Lung (tissue), 12 donors: Measurements from ENCODE around the gene TOR4A. TPM values are rescaled to one million over a fixed set of nuclear protein-coding genes. Genes with fewer than 3 reads are reported as not detected.

Experiments
- ATAC-seq: fragments of 200-7000 bp; cut with Tn5 transposase; one replicate; pipeline ENCODE4 v1.9.1; 2020; ENCODE audit warnings: moderate number of reproducible peaks; ENCODE audit not compliant: insufficient read depth, low FRiP score
- DNase-seq, 3 donors: peaks; one replicate each; pipeline ENCODE4 v3.0.0-alpha.2; 2013 to 2017
- H3K27ac ChIP-seq, 2 donors: one replicate each; pipeline ENCODE4 v1.5.1; 2013; ENCODE audit warnings: mild to moderate bottlenecking in 2 of 2, moderate library complexity in 2 of 2, control low read depth in 1 of 2, inconsistent platforms in 1 of 2, low read depth in 1 of 2, low read length in 1 of 2
- H3K27me3 ChIP-seq, 3 donors: one replicate each; pipeline ENCODE4 v1.5.1; 2013; ENCODE audit warnings: low read length in 2 of 3; ENCODE audit not compliant: control insufficient read depth in 3 of 3, insufficient read depth in 3 of 3
- H3K36me3 ChIP-seq, 4 donors: one replicate each; pipeline ENCODE4 v1.5.1; 2013; ENCODE audit warnings: low read length in 4 of 4, mild to moderate bottlenecking in 1 of 4, moderate library complexity in 1 of 4; ENCODE audit not compliant: control insufficient read depth in 4 of 4, insufficient read depth in 4 of 4
- H3K4me1 ChIP-seq, 5 donors: one replicate each; pipeline ENCODE4 v1.5.1; 2013; ENCODE audit warnings: low read length in 5 of 5, mild to moderate bottlenecking in 2 of 5, moderate library complexity in 1 of 5; ENCODE audit not compliant: control insufficient read depth in 5 of 5, insufficient read depth in 5 of 5
- H3K4me3 ChIP-seq: one replicate; pipeline ENCODE4 v1.5.1; 2013; ENCODE audit warnings: mild to moderate bottlenecking, control low read depth, moderate library complexity
- H3K9ac ChIP-seq, 2 donors: one replicate each; pipeline ENCODE4 v1.5.1; 2013; ENCODE audit warnings: low read length in 2 of 2, control low read depth in 1 of 2; ENCODE audit not compliant: insufficient read depth in 1 of 2
- H3K9me3 ChIP-seq, 4 donors: one replicate each; pipeline ENCODE4 v1.5.1; 2013; ENCODE audit warnings: low read length in 3 of 4, mild to moderate bottlenecking in 1 of 4, moderate library complexity in 1 of 4; ENCODE audit not compliant: control insufficient read depth in 4 of 4, insufficient read depth in 3 of 4
- CTCF ChIP-seq: IDR thresholded peaks from 2 replicates; pipeline ENCODE4 v1.5.1; 2012; ENCODE audit warnings: mild to moderate bottlenecking; ENCODE audit errors: control extremely low read depth, extremely low read depth
- WGBS, 2 donors: extraction: QIAGEN DNeasy Blood & Tissue Kit; methylation state at CpG; one replicate each; pipeline ENCODE4 v1.1.7; 2013; 5-methylcytosine and 5-hydroxymethylcytosine counted together
- polyA plus RNA-seq, 2 donors: library from polyadenylated mRNA; stranded (reverse); fragments of 200-250 nt; gene quantifications; one replicate each; pipeline ENCODE4 v1.2.1, GENCODE V29; 2013
- total RNA-seq, 2 donors: library from RNA; depleted of rRNA in 1 of 2; stranded (reverse); fragments of >200 nt in 1 of 2; gene quantifications; one replicate each; pipeline ENCODE4 v1.2.1, GENCODE V29; 2014 to 2021
- donor health status: control.
- donor health status: control.
- donor health status: Bipolar disorder and iron deficiency.
- donor health status: healthy.
- donor health status: DM: yes; HTN: yes; CAD: no.

Gene TOR4A
- total and polyA plus RNA-seq, 4 donors, result 9.6 to 42.5 (median 20.7) TPM

DNA sequence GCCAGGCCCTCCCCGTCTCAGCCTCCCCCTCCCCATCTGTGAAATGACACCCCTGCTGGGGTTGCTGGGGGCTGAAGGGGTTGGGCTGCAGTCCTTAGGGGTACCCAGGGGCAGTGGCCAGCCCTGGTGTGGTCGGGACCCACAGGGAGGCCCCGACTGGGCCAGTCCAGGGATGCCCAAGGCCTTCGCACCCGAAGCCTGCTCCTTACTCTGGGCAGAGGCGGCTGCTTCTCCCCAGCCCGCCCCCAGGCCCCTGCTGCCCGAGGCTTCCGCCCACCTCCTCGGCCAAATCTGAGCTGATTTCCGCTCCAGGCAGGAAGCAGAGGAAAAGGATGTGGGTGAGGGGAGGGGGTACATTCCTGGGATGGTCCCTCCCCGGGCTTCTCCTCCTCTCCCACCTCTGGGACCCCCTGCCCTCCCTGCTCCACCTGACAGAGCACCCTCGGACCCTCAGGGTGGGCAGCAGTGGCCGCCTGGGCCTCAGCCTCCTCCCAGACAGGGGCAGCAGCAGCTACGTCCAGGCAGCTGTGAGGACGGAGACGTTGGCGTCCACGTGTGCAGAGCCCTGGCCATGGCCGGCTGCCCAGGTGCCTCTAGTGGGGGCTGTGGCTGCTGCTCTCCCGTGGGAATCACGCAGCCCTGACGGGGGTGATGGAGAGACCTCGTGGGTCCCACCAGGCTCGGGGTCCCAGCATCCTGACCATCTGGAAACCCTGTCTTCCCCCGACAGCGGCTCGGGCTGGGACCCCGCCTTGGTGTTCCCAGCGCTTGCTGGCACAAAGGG lies 28.7 kb downstream of the TOR4A start:
- peak overlapping the region; percentile 84 to 86 for H3K27ac ChIP-seq
- 22 to 26% methylated on average over 29 to 30 of the region's 30 CpGs for WGBS, 2 donors

GRCh38 chr9:137306850-137307254 lies 29.3 kb downstream of the TOR4A start:
- Histone ChIP-seq H3K4me1 (peaks cover 0 to 47% (median 19%) of the 10 kb centered on the region in 5 donors), H3K9me3 (no peaks in the 10 kb centered on the region), H3K36me3 (no peaks in the 10 kb centered on the region), H3K4me3 (no peak overlapping the region), H3K27me3 (peaks cover 0 to 3% (median 0%) of the 10 kb centered on the region in 3 donors), H3K9ac (no peak overlapping the region), H3K27ac (peak overlapping the region; percentile 22 to 86)
- 28 to 33% methylated on average over 17 to 23 of the region's 23 CpGs for WGBS, 2 donors
- DNase-seq (no peak), ATAC-seq (no peak)
- TF ChIP-seq CTCF, result no peak

More for the DNA sequence above, 28.7 kb downstream of the TOR4A start:
- DNase-seq (peak in 1 of 3 donors; percentile 60), ATAC-seq (no peak)
- TF ChIP-seq CTCF, result no peak
- H3K4me3 ChIP-seq, result no peak overlapping the region
- H3K9me3 ChIP-seq, result no peaks in the 10 kb centered on the region
- peaks cover 0 to 51% (median 19%) of the 10 kb centered on the region in 5 donors for H3K4me1 ChIP-seq
- peaks cover 0 to 3% (median 0%) of the 10 kb centered on the region in 3 donors for H3K27me3 ChIP-seq
- no peak overlapping the region for H3K9ac ChIP-seq
- H3K36me3 ChIP-seq, result no peaks in the 10 kb centered on the region

GRCh38 chr9:137307255-137308056 lies 29.9 kb downstream of the TOR4A start:
- H3K9ac ChIP-seq, result no peak overlapping the region
- ATAC-seq (no peak), DNase-seq (no peak)
- H3K27me3 ChIP-seq, result peaks cover 0 to 3% (median 0%) of the 10 kb centered on the region in 3 donors
- TF ChIP-seq CTCF, result no peak
- WGBS, 2 donors, result 23 to 28% methylated on average over 29 to 30 of the region's 30 CpGs
- H3K27ac ChIP-seq, result peak overlapping the region in 1 of 2 donors; percentile 86
- H3K9me3 ChIP-seq, result no peaks in the 10 kb centered on the region
- peaks cover 0 to 47% (median 19%) of the 10 kb centered on the region in 5 donors for H3K4me1 ChIP-seq
- no peaks in the 10 kb centered on the region for H3K36me3 ChIP-seq
- no peak overlapping the region for H3K4me3 ChIP-seq
